CD14-positive monocyte (primary cell): ENCODE measurements around the gene ASTN2. TPM values are rescaled to one million over a fixed set of nuclear protein-coding genes. Genes with fewer than 3 reads are reported as not detected.

ENCODE experiments used
- DNase-seq, 3 donors: peaks; one replicate each; pipeline ENCODE4 v3.0.0-alpha.2; 2011 to 2022
- H2AFZ ChIP-seq: 2 replicates; pipeline ENCODE4 v1.6.0; 2012; ENCODE audit warnings: mild to moderate bottlenecking, low read depth, low read length, inconsistent platforms; ENCODE audit not compliant: insufficient read depth, poor library complexity, severe bottlenecking
- H3K27ac ChIP-seq, 2 donors: 1 replicate in 1 of 2; 2 replicates in 1 of 2; pipeline ENCODE4 v1.5.1; 2012 to 2013; ENCODE audit warnings: low read length in 2 of 2, control low read depth in 1 of 2, inconsistent platforms in 1 of 2, low read depth in 1 of 2, mild to moderate bottlenecking in 1 of 2
- H3K27me3 ChIP-seq, 2 donors: one replicate each; pipeline versions ENCODE4 v1.6.0 to v1.6.1; 2011 to 2013; ENCODE audit warnings: low read length in 2 of 2; ENCODE audit not compliant: control insufficient read depth in 2 of 2, insufficient read depth in 2 of 2
- H3K36me3 ChIP-seq, 2 donors: replicated peaks in 1 of 2; 1 replicate in 1 of 2; 2 replicates in 1 of 2; pipeline versions ENCODE4 v1.5.1 to v1.6.1; 2012 to 2013; ENCODE audit warnings: low read length in 2 of 2, control low read depth in 1 of 2, inconsistent platforms in 1 of 2, mild to moderate bottlenecking in 1 of 2; ENCODE audit not compliant: insufficient read depth in 2 of 2, control insufficient read depth in 1 of 2
- H3K4me1 ChIP-seq, 2 donors: 1 replicate in 1 of 2; 2 replicates in 1 of 2; pipeline versions ENCODE4 v1.5.1 to v1.6.1; 2012 to 2013; ENCODE audit warnings: low read length in 2 of 2, control low read depth in 1 of 2, inconsistent platforms in 1 of 2, mild to moderate bottlenecking in 1 of 2, moderate library complexity in 1 of 2; ENCODE audit not compliant: insufficient read depth in 2 of 2, control insufficient read depth in 1 of 2
- H3K4me2 ChIP-seq: replicated peaks from 2 replicates; pipeline ENCODE3; 2012; ENCODE audit warnings: low read length, moderate library complexity, mild to moderate bottlenecking; ENCODE audit not compliant: poor library complexity, severe bottlenecking; ENCODE audit errors: extremely low read depth
- H3K4me3 ChIP-seq, 3 experiments: fragments of 200-600 bp in 1 of 3; sonication (generic) in 1 of 3; replicated peaks in 1 of 3; 1 replicate in 2 of 3; 2 replicates in 1 of 3; pipeline ENCODE4 v1.5.1; 2011 to 2013; ENCODE audit warnings: low read length in 3 of 3, mild to moderate bottlenecking in 3 of 3, control low read depth in 2 of 3, low read depth in 2 of 3, inconsistent platforms in 1 of 3, moderate library complexity in 1 of 3
- H3K79me2 ChIP-seq: 2 replicates; pipeline ENCODE4 v1.6.0; 2012; ENCODE audit warnings: mild to moderate bottlenecking, control low read depth, inconsistent platforms, low read length, moderate library complexity; ENCODE audit not compliant: insufficient read depth
- H3K9ac ChIP-seq: 2 replicates; pipeline ENCODE4 v1.6.0; 2017; ENCODE audit warnings: low read length, mild to moderate bottlenecking; ENCODE audit not compliant: insufficient read depth, poor library complexity, severe bottlenecking
- H3K9me3 ChIP-seq, 2 donors: replicated peaks in 1 of 2; 1 replicate in 1 of 2; 2 replicates in 1 of 2; pipeline versions ENCODE4 v1.5.1 to v1.6.1; 2012 to 2013; ENCODE audit warnings: low read length in 2 of 2, control low read depth in 1 of 2; ENCODE audit not compliant: control insufficient read depth in 1 of 2, insufficient read depth in 1 of 2
- H4K20me1 ChIP-seq: 2 replicates; pipeline ENCODE4 v1.6.0; 2012; ENCODE audit warnings: mild to moderate bottlenecking, low read length, control low read depth, moderate library complexity; ENCODE audit not compliant: insufficient read depth
- H3K27ac Mint-ChIP-seq, 7 donors: one replicate each; pipeline ENCODE4 v1.8.0; 2020; ENCODE audit warnings: mild to moderate bottlenecking in 7 of 7, mixed read lengths in 7 of 7, moderate library complexity in 6 of 7, inconsistent platforms in 2 of 7
- H3K27me3 Mint-ChIP-seq, 3 donors: one replicate each; pipeline ENCODE4 v1.8.0; 2021 to 2022; ENCODE audit warnings: low read depth in 3 of 3, mild to moderate bottlenecking in 3 of 3, mixed read lengths in 3 of 3, moderate library complexity in 3 of 3, inconsistent platforms in 1 of 3
- H3K36me3 Mint-ChIP-seq, 2 donors: one replicate each; pipeline ENCODE4 v1.8.0; 2020; ENCODE audit warnings: mixed read lengths in 2 of 2, inconsistent platforms in 1 of 2, mild to moderate bottlenecking in 1 of 2
- H3K4me1 Mint-ChIP-seq: one replicate; pipeline ENCODE4 v1.8.0; 2020; ENCODE audit warnings: mild to moderate bottlenecking, mixed read lengths
- H3K4me3 Mint-ChIP-seq, 2 donors: one replicate each; pipeline ENCODE4 v1.8.0; 2020; ENCODE audit warnings: mild to moderate bottlenecking in 2 of 2, mixed read lengths in 2 of 2, moderate library complexity in 1 of 2
- H3K9me3 Mint-ChIP-seq, 7 donors: one replicate each; pipeline ENCODE4 v1.8.0; 2020 to 2022; ENCODE audit warnings: mixed read lengths in 7 of 7, mild to moderate bottlenecking in 6 of 7, moderate library complexity in 6 of 7, inconsistent platforms in 2 of 7
- CTCF ChIP-seq: fragments of 200-600 bp; IDR thresholded peaks from one replicate; pipeline ENCODE4 v1.8.0; 2022; ENCODE audit warnings: antibody characterized with exemption, mild to moderate bottlenecking
- WGBS: methylation state at CpG from one replicate; pipeline ENCODE4 v1.1.5; 2013; ENCODE audit warnings: missing lambda C conversion rate; ENCODE audit not compliant: insufficient coverage; 5-methylcytosine and 5-hydroxymethylcytosine counted together
- intact Hi-C, 2 donors: fragments of 100-400 bp; cut with micrococcal nuclease; formaldehyde crosslinking; loops; one replicate each; pipeline versions ENCODE4 v1.15.0 to v1.15.1; 2023
- polyA plus RNA-seq, 3 donors: library from polyadenylated mRNA; depleted of rRNA in 1 of 3; unstranded in 2 of 3; stranded (reverse) in 1 of 3; fragments of 300-500 nt in 2 of 3; fragments of >200 nt in 1 of 3; fragmentation: Illumina TruSeq in 2 of 3; gene quantifications; 1 replicate in 2 of 3; 2 replicates in 1 of 3; pipeline ENCODE4 v1.2.3, GENCODE V29; 2012 to 2021

Gene ASTN2
- polyA plus RNA-seq, 3 donors, result not detected

DNA sequence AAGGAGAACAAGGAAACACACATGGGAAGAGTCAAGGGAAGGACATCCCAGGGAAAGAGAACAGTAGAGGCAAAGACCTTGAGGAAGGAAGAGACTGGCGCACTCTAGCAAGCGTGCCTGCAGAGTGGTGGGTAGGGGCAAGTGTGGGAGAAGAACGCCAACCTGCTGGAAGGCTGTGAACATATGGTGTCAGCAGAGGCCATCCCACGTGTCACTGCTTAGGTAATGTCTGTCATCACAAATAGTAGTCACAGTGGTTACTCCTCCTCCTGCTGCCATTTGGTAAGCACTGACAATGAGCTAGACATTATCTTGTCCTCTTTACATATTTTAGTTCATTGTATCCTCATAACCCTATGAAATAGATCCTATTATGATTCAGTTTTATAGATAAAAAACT lies 934.2 kb downstream of the ASTN2 start:
- no peaks in the 10 kb centered on the region for H3K4me1 ChIP-seq
- no peaks in the 10 kb centered on the region for H3K9me3 ChIP-seq
- Mint-ChIP-seq H3K9me3 (peaks cover 0 to 3% (median 0%) of the 10 kb centered on the region in 7 donors), H3K4me3 (no peak overlapping the region), H3K27me3 (peaks cover 0 to 4% (median 0%) of the 10 kb centered on the region in 3 donors), H3K4me1 (peaks cover 2% of the 10 kb centered on the region), H3K27ac (no peak overlapping the region), H3K36me3 (no peaks in the 10 kb centered on the region)
- H2AFZ ChIP-seq, result no peak overlapping the region
- TF ChIP-seq CTCF, result no peak
- H3K79me2 ChIP-seq, result no peaks in the 10 kb centered on the region
- no peak overlapping the region for H3K4me2 ChIP-seq
- H4K20me1 ChIP-seq, result no peaks in the 10 kb centered on the region
- intact Hi-C loops, result no loop called here
- WGBS, result 91% methylated on average over 3 of the region's 4 CpGs
- no peak overlapping the region for H3K4me3 ChIP-seq
- H3K36me3 ChIP-seq, result no peaks in the 10 kb centered on the region
- no peaks in the 10 kb centered on the region for H3K27me3 ChIP-seq
- no peak overlapping the region for H3K27ac ChIP-seq
- no peak for DNase-seq
- no peak overlapping the region for H3K9ac ChIP-seq

DNA sequence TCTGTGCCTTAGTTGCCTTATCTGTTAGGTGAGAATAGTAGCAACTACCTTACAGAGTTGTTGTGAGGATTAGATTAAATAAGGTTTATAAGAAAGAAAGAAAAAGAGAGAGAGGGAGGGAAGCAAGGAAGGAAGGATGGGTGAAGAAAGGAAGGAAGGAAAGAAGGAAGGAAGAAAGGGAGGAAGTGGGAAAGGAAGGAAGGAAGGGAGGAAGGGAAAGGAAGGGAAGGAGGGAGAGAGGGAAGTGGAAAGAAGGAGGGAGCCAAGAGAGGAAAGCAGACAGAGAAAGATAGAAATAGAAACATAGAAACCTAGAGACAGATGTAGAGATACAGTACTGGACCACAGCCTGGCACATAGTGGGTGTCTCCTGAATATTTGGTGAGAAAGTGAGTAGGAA lies 934.9 kb downstream of the ASTN2 start:
- Mint-ChIP-seq H3K4me3 (no peak overlapping the region), H3K4me1 (peaks cover 2% of the 10 kb centered on the region), H3K36me3 (no peaks in the 10 kb centered on the region), H3K9me3 (peaks cover 0 to 5% (median 0%) of the 10 kb centered on the region in 7 donors), H3K27ac (no peak overlapping the region), H3K27me3 (peaks cover 0 to 4% (median 0%) of the 10 kb centered on the region in 3 donors)
- DNase-seq, result no peak
- no peaks in the 10 kb centered on the region for H3K9me3 ChIP-seq
- no peaks in the 10 kb centered on the region for H3K36me3 ChIP-seq
- H4K20me1 ChIP-seq, result no peaks in the 10 kb centered on the region
- intact Hi-C loops, result no loop called here
- H2AFZ ChIP-seq, result no peak overlapping the region
- no peak overlapping the region for H3K4me2 ChIP-seq
- no peaks in the 10 kb centered on the region for H3K27me3 ChIP-seq
- no peak overlapping the region for H3K27ac ChIP-seq
- H3K4me3 ChIP-seq, result no peak overlapping the region
- H3K4me1 ChIP-seq, result no peaks in the 10 kb centered on the region
- no peak for TF ChIP-seq CTCF
- no peak overlapping the region for H3K9ac ChIP-seq
- no peaks in the 10 kb centered on the region for H3K79me2 ChIP-seq
